Kidney (tissue), 14 donors: ENCODE data around the gene SYNE3. TPM values are rescaled to one million over a fixed set of nuclear protein-coding genes. Genes with fewer than 3 reads are reported as not detected.

ENCODE experiments used
- DNase-seq, 5 donors: peaks; one replicate each; pipeline ENCODE4 v3.0.0-alpha.2; 2013 to 2020
- FAIRE-seq: peaks from 2 replicates; lab custom pipeline; 2012; peaks lifted over from hg19 to GRCh38; lab: Jason Lieb, UNC
- H3K27ac ChIP-seq, 2 donors: one replicate each; pipeline ENCODE4 v1.7.0; 2013; ENCODE audit warnings: low read depth in 2 of 2, low read length in 2 of 2, inconsistent platforms in 1 of 2
- H3K27me3 ChIP-seq: one replicate; pipeline ENCODE4 v1.7.1; 2013; ENCODE audit warnings: low read length, inconsistent platforms; ENCODE audit not compliant: control insufficient read depth, insufficient read depth
- H3K36me3 ChIP-seq, 3 donors: one replicate each; pipeline versions ENCODE4 v1.7.0 to v1.7.1; 2013; ENCODE audit warnings: low read length in 3 of 3, control low read depth in 1 of 3, inconsistent platforms in 1 of 3; ENCODE audit not compliant: insufficient read depth in 3 of 3, control insufficient read depth in 2 of 3
- H3K4me1 ChIP-seq, 3 donors: one replicate each; pipeline versions ENCODE4 v1.7.0 to v1.7.1; 2013; ENCODE audit warnings: low read length in 3 of 3, inconsistent platforms in 1 of 3, low read depth in 1 of 3; ENCODE audit not compliant: control insufficient read depth in 2 of 3, insufficient read depth in 2 of 3
- H3K4me3 ChIP-seq, 3 donors: one replicate each; pipeline versions ENCODE4 v1.7.0 to v1.8.1; 2013; ENCODE audit warnings: low read length in 3 of 3, control low read depth in 1 of 3, inconsistent platforms in 1 of 3
- H3K9ac ChIP-seq, 3 donors: one replicate each; pipeline versions ENCODE4 v1.7.0 to v1.7.1; 2013; ENCODE audit warnings: low read length in 3 of 3, control low read depth in 1 of 3, inconsistent platforms in 1 of 3
- H3K9me3 ChIP-seq, 3 donors: one replicate each; pipeline versions ENCODE4 v1.7.0 to v1.7.1; 2013; ENCODE audit warnings: low read length in 3 of 3, control low read depth in 1 of 3, inconsistent platforms in 1 of 3; ENCODE audit not compliant: control insufficient read depth in 2 of 3, insufficient read depth in 1 of 3
- CTCF ChIP-seq: IDR thresholded peaks from 3 replicates; pipeline ENCODE4 v1.5.1; 2012; ENCODE audit warnings: mild to moderate bottlenecking, moderate library complexity, borderline replicate concordance; ENCODE audit not compliant: insufficient read depth; ENCODE audit errors: extremely low read depth
- intact Hi-C: fragments of 100-400 bp; cut with DNase I; formaldehyde crosslinking; loops from one replicate; pipeline ENCODE4 v1.11.1; 2022
- polyA plus RNA-seq: library from polyadenylated mRNA; stranded (reverse); fragments of 350-450 nt; fragmentation: Illumina TruSeq; extraction: RNeasy Lipid Tissue Mini Kit (QIAGEN cat#74804); gene quantifications from one replicate; pipeline ENCODE4 v1.2.3, GENCODE V29; 2014; ENCODE audit warnings: low read depth, low replicate concordance; ENCODE audit not compliant: insufficient read depth
- total RNA-seq: library from RNA; stranded (reverse); fragmentation: NEBNext Ultra II Directional; extraction: Animal tissue kit (Norgen Biotek cat#: 25700); gene quantifications from one replicate; pipeline ENCODE4 v1.2.1, GENCODE V29; 2021
- donor health status: control.
- donor health status: control.
- donor health status: control.
- donor health status: control.
- donor health status: control.
- donor health status: DM: yes; HTN: yes; CAD: no.
- donor health status: Normal renal cell carcinoma (clear cell type).

Gene SYNE3
- total and polyA plus RNA-seq, 2 donors from 2014 or later = 0.54 to 18.5 TPM

- Histone ChIP-seq H3K4me3 (no peak overlapping the region), H3K36me3 (no peaks in the 10 kb centered on the region)
- FAIRE-seq = no peak
Observed at GRCh38 chr14:95555053-95555452, 38.6 kb upstream of the SYNE3 start.

DNA sequence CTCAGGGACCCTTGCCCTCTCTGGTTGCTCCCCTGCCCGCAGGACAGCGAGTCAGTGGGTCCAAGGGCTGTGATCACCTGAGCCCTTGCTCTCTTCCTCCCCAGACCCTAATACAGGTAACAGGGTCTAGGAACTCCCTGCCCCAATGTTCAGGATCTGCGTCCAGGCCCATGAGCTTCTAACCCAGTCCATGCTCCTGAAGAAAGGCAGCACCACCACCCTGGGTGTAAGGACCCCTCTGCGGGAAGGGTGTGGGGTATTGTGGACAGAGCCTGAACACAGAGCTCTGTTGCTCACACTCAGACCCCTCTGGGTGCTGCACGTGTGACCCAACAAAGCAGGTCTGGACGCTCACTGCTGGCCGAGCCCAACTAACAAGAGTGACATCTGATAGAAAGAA is 36.7 kb upstream of the SYNE3 start:
- H3K27ac ChIP-seq = no peak overlapping the region
- DNase-seq (no peak), FAIRE-seq (no peak)
- no peaks in the 10 kb centered on the region for H3K36me3 ChIP-seq
- intact Hi-C loops = no loop called here
- H3K9me3 ChIP-seq = peaks cover 0 to 3% (median 0%) of the 10 kb centered on the region in 3 donors
- H3K4me1 ChIP-seq = peaks cover 0 to 5% (median 5%) of the 10 kb centered on the region in 3 donors
- no peaks in the 10 kb centered on the region for H3K27me3 ChIP-seq
- no peak overlapping the region for H3K9ac ChIP-seq
- no peak overlapping the region for H3K4me3 ChIP-seq
- no peak for TF ChIP-seq CTCF

More at GRCh38 chr14:95555053-95555452, 38.6 kb upstream of the SYNE3 start:
- intact Hi-C loops = no loop called here
- Histone ChIP-seq H3K4me1 (peaks cover 0 to under 1% (median 0%) of the 10 kb centered on the region in 3 donors), H3K27me3 (no peaks in the 10 kb centered on the region), H3K9me3 (peaks cover 0 to 3% (median 0%) of the 10 kb centered on the region in 3 donors), H3K9ac (no peak overlapping the region), H3K27ac (no peak overlapping the region)
- TF ChIP-seq CTCF = no peak
- no peak for DNase-seq

DNA sequence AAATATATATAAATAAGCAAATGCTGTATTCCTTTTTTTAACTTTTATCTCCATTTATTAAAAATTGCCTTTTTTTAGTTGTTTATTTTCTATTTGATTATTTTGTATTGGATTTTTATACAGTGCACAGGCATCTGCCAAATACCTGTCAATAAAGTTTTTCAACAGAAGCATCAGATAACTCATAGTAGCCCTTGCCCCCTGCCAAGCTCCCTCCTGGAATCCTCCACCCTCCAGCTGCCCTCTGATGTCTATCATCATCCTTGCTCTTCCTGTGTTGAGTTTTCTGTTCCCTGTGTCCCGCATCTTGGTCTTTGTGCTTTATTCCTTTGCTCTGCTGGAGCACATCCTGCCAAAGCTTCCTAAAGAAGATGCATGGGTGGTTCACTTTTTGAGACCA is 35.0 kb upstream of the SYNE3 start:
- Histone ChIP-seq H3K9ac (no peak overlapping the region), H3K4me1 (peaks cover 0 to 12% (median 7%) of the 10 kb centered on the region in 3 donors), H3K27ac (no peak overlapping the region), H3K4me3 (no peak overlapping the region), H3K36me3 (no peaks in the 10 kb centered on the region), H3K27me3 (no peaks in the 10 kb centered on the region), H3K9me3 (peaks cover 0 to 3% (median 0%) of the 10 kb centered on the region in 3 donors)
- intact Hi-C loops = no loop called here
- DNase-seq = no peak
- FAIRE-seq = no peak
- TF ChIP-seq CTCF = no peak
